GM15510 (cell line): ENCODE data around the gene LMO2.

Source experiments
- POLR2A ChIP-seq: IDR thresholded peaks from 3 replicates; pipeline ENCODE4 v1.6.1; 2011; ENCODE audit warnings: borderline replicate concordance; ENCODE audit not compliant: insufficient read length; ENCODE audit errors: extremely low read depth

Gene LMO2

GRCh38 chr11:33828604-33829429 lies 63.1 kb downstream of the LMO2 start:
- TF ChIP-seq POLR2A: no peak

- no peak for TF ChIP-seq POLR2A
Observed at GRCh38 chr11:33827206-33827605, 64.7 kb downstream of the LMO2 start.

- no peak for TF ChIP-seq POLR2A
Observed at GRCh38 chr11:33825854-33826560, 65.9 kb downstream of the LMO2 start.

- no peak for TF ChIP-seq POLR2A
Observed at GRCh38 chr11:33819278-33820035, 72.4 kb downstream of the LMO2 start.
